Psoas muscle (tissue), 8 donors: Measurements from ENCODE around the gene ADORA1. TPM values are rescaled to one million over a fixed set of nuclear protein-coding genes. Genes with fewer than 3 reads are reported as not detected.
A peak's percentile ranks its signal among the peaks of the same experiment; 100 is the strongest.

Source experiments
- ATAC-seq, 4 donors: fragments of 200-7000 bp; cut with Tn5 transposase; one replicate each; pipeline ENCODE4 v1.9.1; 2020; ENCODE audit warnings: moderate library complexity in 3 of 4, mild to moderate bottlenecking in 2 of 4
- DNase-seq, 2 donors: peaks; one replicate each; pipeline ENCODE4 v3.0.0-alpha.2; 2020
- H3K27ac ChIP-seq: fragments of 200-600 bp; one replicate; pipeline ENCODE4 v1.8.0; 2022
- H3K27me3 ChIP-seq, 3 donors: fragments of 200-600 bp in 1 of 3; one replicate each; pipeline versions ENCODE4 v1.6.1 to v1.8.0; 2013 to 2022; ENCODE audit warnings: low read length in 2 of 3, mild to moderate bottlenecking in 2 of 3, moderate library complexity in 1 of 3; ENCODE audit not compliant: insufficient read depth in 3 of 3
- H3K36me3 ChIP-seq, 2 donors: fragments of 200-600 bp in 1 of 2; one replicate each; pipeline versions ENCODE4 v1.6.1 to v1.8.0; 2013 to 2022; ENCODE audit warnings: low read depth in 1 of 2, mild to moderate bottlenecking in 1 of 2, moderate library complexity in 1 of 2; ENCODE audit not compliant: insufficient read depth in 1 of 2
- H3K4me1 ChIP-seq: fragments of 200-600 bp; one replicate; pipeline ENCODE4 v1.8.0; 2022
- H3K4me3 ChIP-seq: fragments of 200-600 bp; one replicate; pipeline ENCODE4 v1.8.0; 2022; ENCODE audit warnings: mild to moderate bottlenecking
- H3K9me3 ChIP-seq: fragments of 200-600 bp; one replicate; pipeline ENCODE4 v1.8.0; 2022
- WGBS, 3 donors: extraction: QIAGEN DNeasy Blood & Tissue Kit; methylation state at CpG; one replicate each; pipeline versions ENCODE4 v1.1.6 to v1.1.7; 2013; 5-methylcytosine and 5-hydroxymethylcytosine counted together
- intact Hi-C, 2 donors: fragments of 100-400 bp; cut with DNase I; formaldehyde crosslinking; loops; one replicate each; pipeline versions ENCODE4 v1.11.0 to v1.14.2; 2022
- polyA plus RNA-seq, 3 donors: library from polyadenylated mRNA; stranded (reverse); fragments of 200-250 nt; gene quantifications; one replicate each; pipeline ENCODE4 v1.2.3, GENCODE V29; 2013
- total RNA-seq, 4 donors: library from RNA; stranded (reverse); fragmentation: NEBNext Ultra II Directional in 2 of 4; extraction: Animal tissue kit (Norgen Biotek cat#: 25700) in 2 of 4; gene quantifications; one replicate each; pipeline versions ENCODE4 v1.2.1 to v1.2.4, GENCODE V29; 2021 to 2023
- TF ChIP-seq, protein P1 (sequence below): fragments of 200-600 bp; IDR thresholded peaks from one replicate; pipeline ENCODE4 v1.8.0; 2022; ENCODE audit warnings: antibody characterized with exemption
- donor health status: healthy with polysubstance abuse.
- donor health status: DM: no; HTN: no; CAD: no; lungs with moderate emphysema.
- donor health status: Bipolar disorder and iron deficiency.
- donor health status: healthy.
- donor health status: DM: yes; HTN: yes; CAD: no.
- donor health status: DM: no; HTN: no; CAD: no.
- donor health status: DM: no; HTN: no; CAD: no.
- donor health status: DM: yes; HTN: yes; CAD: no.

Gene ADORA1
- total and polyA plus RNA-seq, 7 donors, result 1.1 to 10.4 (median 1.8) TPM

DNA sequence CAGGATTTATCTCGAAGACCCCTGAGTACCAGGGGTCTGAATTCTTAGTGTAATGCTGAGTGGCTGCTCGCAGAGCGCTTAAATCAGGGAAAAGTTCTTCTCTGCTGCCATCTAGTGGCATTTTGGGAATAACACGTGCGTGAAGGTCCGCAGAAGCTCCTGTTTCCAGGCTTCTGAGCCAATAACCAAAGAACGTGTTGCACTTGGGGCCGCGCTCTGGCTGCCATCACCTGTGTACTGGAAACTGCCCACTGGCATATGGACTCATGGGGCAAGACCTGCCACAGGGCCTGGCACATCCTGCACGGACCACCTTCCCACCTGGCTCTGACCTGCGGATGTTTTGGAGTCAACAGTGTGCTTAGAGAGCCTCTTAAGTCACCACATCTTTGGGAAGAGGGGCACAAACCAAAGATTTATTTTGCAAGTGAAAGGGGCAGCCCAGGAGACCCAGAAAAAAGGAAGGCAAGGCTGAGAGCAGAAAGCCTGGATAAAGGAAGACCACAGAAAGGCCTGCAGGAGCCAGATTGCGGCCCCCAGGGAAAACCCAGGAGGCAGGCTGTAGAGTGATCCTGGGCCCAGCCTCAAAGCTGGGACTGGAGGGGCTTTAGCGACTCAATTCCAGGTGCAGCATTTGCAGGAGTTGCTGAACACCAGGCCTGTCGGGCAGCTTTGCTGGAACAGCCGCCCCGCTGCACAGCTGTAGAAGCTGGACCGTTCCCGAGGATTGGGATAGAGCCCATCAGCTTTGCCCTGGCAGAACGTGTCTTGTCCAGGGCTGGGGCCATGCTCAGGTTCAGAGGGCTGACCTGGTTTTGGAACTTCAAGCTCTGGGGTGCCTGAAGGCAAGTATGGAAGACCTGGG lies 89.0 kb downstream of the ADORA1 start:
- no peaks in the 10 kb centered on the region for H3K27me3 ChIP-seq
- peak in 1 of 2 donors; percentile 41 for DNase-seq
- no peak overlapping the region for H3K27ac ChIP-seq
- ATAC-seq, result peak; percentile 78 to 94 (median 84)
- H3K9me3 ChIP-seq, result no peaks in the 10 kb centered on the region
- no peaks in the 10 kb centered on the region for H3K36me3 ChIP-seq
- H3K4me3 ChIP-seq, result no peak overlapping the region
- intact Hi-C loops, result loop anchor here (1.0 to 5.0 kb wide), 3 partner anchors 44 to 177 kb away; no protein-coding TSS in a partner anchor
- TF ChIP-seq, protein P1, sequence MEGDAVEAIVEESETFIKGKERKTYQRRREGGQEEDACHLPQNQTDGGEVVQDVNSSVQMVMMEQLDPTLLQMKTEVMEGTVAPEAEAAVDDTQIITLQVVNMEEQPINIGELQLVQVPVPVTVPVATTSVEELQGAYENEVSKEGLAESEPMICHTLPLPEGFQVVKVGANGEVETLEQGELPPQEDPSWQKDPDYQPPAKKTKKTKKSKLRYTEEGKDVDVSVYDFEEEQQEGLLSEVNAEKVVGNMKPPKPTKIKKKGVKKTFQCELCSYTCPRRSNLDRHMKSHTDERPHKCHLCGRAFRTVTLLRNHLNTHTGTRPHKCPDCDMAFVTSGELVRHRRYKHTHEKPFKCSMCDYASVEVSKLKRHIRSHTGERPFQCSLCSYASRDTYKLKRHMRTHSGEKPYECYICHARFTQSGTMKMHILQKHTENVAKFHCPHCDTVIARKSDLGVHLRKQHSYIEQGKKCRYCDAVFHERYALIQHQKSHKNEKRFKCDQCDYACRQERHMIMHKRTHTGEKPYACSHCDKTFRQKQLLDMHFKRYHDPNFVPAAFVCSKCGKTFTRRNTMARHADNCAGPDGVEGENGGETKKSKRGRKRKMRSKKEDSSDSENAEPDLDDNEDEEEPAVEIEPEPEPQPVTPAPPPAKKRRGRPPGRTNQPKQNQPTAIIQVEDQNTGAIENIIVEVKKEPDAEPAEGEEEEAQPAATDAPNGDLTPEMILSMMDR, result peak; percentile 83
- 18 to 23% (median 21%) methylated on average over 19 of the region's 19 CpGs for WGBS, 3 donors
- H3K4me1 ChIP-seq, result peaks cover 12% of the 10 kb centered on the region

Other genes with a start within 250 kb of the ADORA1 start
- gene RABIF, start 238.6 kb upstream of the ADORA1 start, total RNA-seq, result 1 to 10 TPM; 3.6 to 7.0 (median 5.8) TPM
- 10 to 100 TPM in 1 of 3 donors, 1 to 10 TPM in 2; 7.0 to 12.1 (median 8.5) TPM for gene RABIF, start 238.6 kb upstream of the ADORA1 start, polyA plus RNA-seq
- 10 to 100 TPM; 14.3 to 19.8 (median 16.1) TPM for gene KLHL12, start 200.5 kb upstream of the ADORA1 start, total RNA-seq
- 10 to 100 TPM in 2 of 3 donors, 1 to 10 TPM in 1; 7.4 to 27.4 (median 16.5) TPM for gene KLHL12, start 200.5 kb upstream of the ADORA1 start, polyA plus RNA-seq
- gene ADIPOR1, start 169.4 kb upstream of the ADORA1 start, total RNA-seq, result 10 to 100 TPM; 64.4 to 91.0 (median 72.1) TPM
- 100 to 1,000 TPM in 1 of 3 donors, 10 to 100 TPM in 2; 75.3 to 127 (median 95.8) TPM for gene ADIPOR1, start 169.4 kb upstream of the ADORA1 start, polyA plus RNA-seq
- gene CYB5R1, start 160.5 kb upstream of the ADORA1 start, total RNA-seq, result 100 to 1,000 TPM; 395 to 772 (median 630) TPM
- 100 to 1,000 TPM; 255 to 500 (median 354) TPM for gene CYB5R1, start 160.5 kb upstream of the ADORA1 start, polyA plus RNA-seq
- 10 to 100 TPM; 17.1 to 25.6 (median 19.2) TPM for gene TMEM183A, start 120.4 kb upstream of the ADORA1 start, total RNA-seq
- gene TMEM183A, start 120.4 kb upstream of the ADORA1 start, polyA plus RNA-seq, result 10 to 100 TPM; 19.0 to 33.9 (median 29.9) TPM
- gene PPFIA4, start 101.2 kb upstream of the ADORA1 start, total RNA-seq, result 10 to 100 TPM; 29.1 to 99.8 (median 51.5) TPM
- 10 to 100 TPM in 2 of 3 donors, 1 to 10 TPM in 1; 8.3 to 28.3 (median 14.1) TPM for gene PPFIA4, start 101.2 kb upstream of the ADORA1 start, polyA plus RNA-seq
- gene MYOG, start 41.7 kb upstream of the ADORA1 start, total RNA-seq, result 100 to 1,000 TPM in 3 of 4 donors, 10 to 100 TPM in 1; 42.9 to 451 (median 253) TPM
- 100 to 1,000 TPM in 1 of 3 donors, 10 to 100 TPM in 1, 1 to 10 TPM in 1; 9.7 to 160 (median 59.7) TPM for gene MYOG, start 41.7 kb upstream of the ADORA1 start, polyA plus RNA-seq
- 100 to 1,000 TPM in 3 of 4 donors, 10 to 100 TPM in 1; 18.0 to 882 (median 334) TPM for gene MYBPH, start 48.1 kb downstream of the ADORA1 start, total RNA-seq
- 10 to 100 TPM; 20.6 to 39.1 (median 33.4) TPM for gene MYBPH, start 48.1 kb downstream of the ADORA1 start, polyA plus RNA-seq
- 100 to 1,000 TPM in 1 of 4 donors, 10 to 100 TPM in 1, 1 to 10 TPM in 2; 1.7 to 156 (median 37.0) TPM for gene CHI3L1, start 59.0 kb downstream of the ADORA1 start, total RNA-seq
- gene CHI3L1, start 59.0 kb downstream of the ADORA1 start, polyA plus RNA-seq, result 10 to 100 TPM in 1 of 3 donors, 1 to 10 TPM in 2; 8.4 to 11.1 (median 9.9) TPM
- under 1 TPM in 2 of 4 donors, not detected in 2; 0.08 to 0.27 TPM for gene CHIT1, start 101.9 kb downstream of the ADORA1 start, total RNA-seq
- gene CHIT1, start 101.9 kb downstream of the ADORA1 start, polyA plus RNA-seq, result under 1 TPM in 2 of 3 donors, not detected in 1; 0.04 to 0.10 TPM
- gene BTG2, start 177.8 kb downstream of the ADORA1 start, total RNA-seq, result 100 to 1,000 TPM in 3 of 4 donors, 10 to 100 TPM in 1; 83.0 to 360 (median 224) TPM
- 100 to 1,000 TPM in 1 of 3 donors, 10 to 100 TPM in 2; 17.6 to 119 (median 60.4) TPM for gene BTG2, start 177.8 kb downstream of the ADORA1 start, polyA plus RNA-seq
- 1 to 10 TPM; 3.6 to 9.6 (median 5.8) TPM for gene FMOD, start 223.4 kb downstream of the ADORA1 start, total RNA-seq
- 1 to 10 TPM; 3.0 to 4.6 (median 3.8) TPM for gene FMOD, start 223.4 kb downstream of the ADORA1 start, polyA plus RNA-seq